Adipocyte (in vitro differentiated cells): ENCODE results near the gene ENPP6.

ENCODE experiments used
- DNase-seq: peaks from one replicate; pipeline ENCODE4 v3.0.0-alpha.2; 2015; ENCODE audit warnings: low read depth
- H3K27me3 ChIP-seq: replicated peaks from 2 replicates; pipeline ENCODE4 v1.7.0; 2013; ENCODE audit warnings: mild to moderate bottlenecking, low read length, moderate library complexity; ENCODE audit not compliant: control insufficient read depth, insufficient read depth
- H3K36me3 ChIP-seq: 2 replicates; pipeline ENCODE4 v1.7.0; 2013; ENCODE audit warnings: low read length, mild to moderate bottlenecking, moderate library complexity; ENCODE audit not compliant: control insufficient read depth, insufficient read depth, severe bottlenecking
- H3K4me1 ChIP-seq: 2 replicates; pipeline ENCODE4 v1.7.0; 2013; ENCODE audit warnings: mild to moderate bottlenecking, low read length, moderate library complexity; ENCODE audit not compliant: control insufficient read depth, insufficient read depth
- H3K4me3 ChIP-seq: 2 replicates; pipeline ENCODE4 v1.7.0; 2013; ENCODE audit warnings: mild to moderate bottlenecking, low read length, moderate library complexity
- H3K9ac ChIP-seq: 2 replicates; pipeline ENCODE4 v1.7.0; 2013; ENCODE audit warnings: mild to moderate bottlenecking, low read length, moderate library complexity
- H3K9me3 ChIP-seq: 2 replicates; pipeline ENCODE4 v1.7.0; 2013; ENCODE audit warnings: mild to moderate bottlenecking, low read length, moderate library complexity; ENCODE audit not compliant: control insufficient read depth

ENPP6 gene

DNA sequence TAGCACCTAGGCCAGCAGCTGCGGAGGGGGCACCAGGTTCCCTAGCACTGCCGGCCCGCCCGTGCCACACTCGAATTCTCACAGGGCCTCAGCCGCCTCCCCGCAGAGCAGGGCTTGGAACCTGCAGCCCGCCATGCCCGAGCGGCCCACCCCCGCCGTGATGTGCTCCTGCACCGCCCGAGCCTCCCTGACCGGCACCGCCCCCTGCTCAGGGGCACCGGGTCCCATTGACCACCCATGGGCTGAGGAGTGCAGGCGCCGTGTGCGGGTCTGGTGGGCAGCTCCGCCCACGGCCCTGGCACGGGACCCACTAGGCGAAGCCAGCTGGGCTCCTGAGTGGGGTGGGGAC is 35.4 kb upstream of the ENPP6 start:
- Histone ChIP-seq H3K9me3 (no peaks in the 10 kb centered on the region), H3K9ac (no peak overlapping the region), H3K4me1 (peaks cover 2% of the 10 kb centered on the region), H3K4me3 (no peak overlapping the region), H3K27me3 (peaks cover 7% of the 10 kb centered on the region), H3K36me3 (no peaks in the 10 kb centered on the region)
- no peak for DNase-seq

DNA sequence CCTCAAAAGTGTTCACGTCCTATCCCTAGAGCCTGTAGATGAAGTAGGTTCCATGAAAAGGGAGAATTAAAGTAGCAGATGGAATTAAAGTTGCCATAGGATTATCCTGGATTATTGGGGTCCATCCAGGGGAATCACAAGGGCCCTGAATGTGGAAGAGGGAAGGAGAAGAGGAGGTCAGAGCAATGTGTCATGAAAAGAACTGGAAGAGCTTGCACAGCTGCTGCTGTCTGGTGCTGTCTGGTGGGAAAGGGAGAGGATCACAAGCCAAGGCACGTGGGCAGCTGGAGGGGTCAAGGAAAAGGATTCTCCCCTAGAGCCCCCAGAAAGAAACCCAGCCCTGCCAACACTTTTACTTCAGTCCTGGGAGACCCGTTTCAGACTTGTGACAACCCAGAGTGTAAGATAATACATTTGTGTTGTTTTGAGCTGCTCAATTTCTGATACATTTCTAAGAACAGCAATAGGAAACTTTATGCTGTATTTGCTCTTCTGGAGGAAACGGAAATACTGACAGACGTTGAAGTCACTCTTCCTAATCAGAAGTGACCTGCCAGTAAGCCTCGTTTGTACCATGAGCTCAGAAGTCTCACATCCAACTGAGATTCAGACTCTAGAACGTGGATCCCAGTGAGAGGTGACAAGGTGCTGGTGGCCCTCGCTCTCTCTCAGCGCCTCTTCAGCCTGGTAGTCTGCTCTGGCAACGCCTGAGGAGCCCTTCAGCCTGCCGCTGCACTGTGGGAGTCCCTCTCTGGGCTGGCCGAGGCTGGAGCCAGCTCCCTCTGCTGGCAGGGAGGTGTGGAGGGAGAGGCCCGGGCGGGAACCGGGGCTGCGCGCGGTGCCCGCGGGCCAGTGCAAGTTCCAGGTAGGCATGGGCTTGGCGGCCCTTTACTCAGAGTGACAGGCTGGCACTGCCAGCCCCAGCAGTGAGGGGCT is 34.7 kb upstream of the ENPP6 start:
- DNase-seq: no peak
- H3K27me3 ChIP-seq: peaks cover 2% of the 10 kb centered on the region
- H3K36me3 ChIP-seq: no peaks in the 10 kb centered on the region
- H3K9ac ChIP-seq: no peak overlapping the region
- H3K4me3 ChIP-seq: no peak overlapping the region
- H3K9me3 ChIP-seq: no peaks in the 10 kb centered on the region
- H3K4me1 ChIP-seq: peaks cover 5% of the 10 kb centered on the region

DNA sequence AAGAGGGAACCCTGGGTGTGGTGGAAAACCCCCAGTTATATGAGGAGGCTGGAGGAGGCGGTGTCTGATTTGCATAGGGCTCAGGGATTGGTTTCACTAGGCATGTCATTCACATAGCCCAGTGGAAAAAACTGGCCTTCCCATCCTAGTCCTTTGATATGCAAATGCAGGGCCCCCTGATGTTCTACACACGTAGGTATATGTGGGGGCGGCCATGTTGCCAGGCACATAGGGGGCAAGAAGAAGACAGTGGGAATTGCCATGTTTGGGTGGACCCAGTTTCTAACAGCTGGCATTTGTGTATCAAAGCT is 34.0 kb upstream of the ENPP6 start:
- no peaks in the 10 kb centered on the region for H3K36me3 ChIP-seq
- no peaks in the 10 kb centered on the region for H3K27me3 ChIP-seq
- H3K9ac ChIP-seq: no peak overlapping the region
- H3K4me1 ChIP-seq: peaks cover 5% of the 10 kb centered on the region
- H3K9me3 ChIP-seq: no peaks in the 10 kb centered on the region
- no peak for DNase-seq
- no peak overlapping the region for H3K4me3 ChIP-seq

DNA sequence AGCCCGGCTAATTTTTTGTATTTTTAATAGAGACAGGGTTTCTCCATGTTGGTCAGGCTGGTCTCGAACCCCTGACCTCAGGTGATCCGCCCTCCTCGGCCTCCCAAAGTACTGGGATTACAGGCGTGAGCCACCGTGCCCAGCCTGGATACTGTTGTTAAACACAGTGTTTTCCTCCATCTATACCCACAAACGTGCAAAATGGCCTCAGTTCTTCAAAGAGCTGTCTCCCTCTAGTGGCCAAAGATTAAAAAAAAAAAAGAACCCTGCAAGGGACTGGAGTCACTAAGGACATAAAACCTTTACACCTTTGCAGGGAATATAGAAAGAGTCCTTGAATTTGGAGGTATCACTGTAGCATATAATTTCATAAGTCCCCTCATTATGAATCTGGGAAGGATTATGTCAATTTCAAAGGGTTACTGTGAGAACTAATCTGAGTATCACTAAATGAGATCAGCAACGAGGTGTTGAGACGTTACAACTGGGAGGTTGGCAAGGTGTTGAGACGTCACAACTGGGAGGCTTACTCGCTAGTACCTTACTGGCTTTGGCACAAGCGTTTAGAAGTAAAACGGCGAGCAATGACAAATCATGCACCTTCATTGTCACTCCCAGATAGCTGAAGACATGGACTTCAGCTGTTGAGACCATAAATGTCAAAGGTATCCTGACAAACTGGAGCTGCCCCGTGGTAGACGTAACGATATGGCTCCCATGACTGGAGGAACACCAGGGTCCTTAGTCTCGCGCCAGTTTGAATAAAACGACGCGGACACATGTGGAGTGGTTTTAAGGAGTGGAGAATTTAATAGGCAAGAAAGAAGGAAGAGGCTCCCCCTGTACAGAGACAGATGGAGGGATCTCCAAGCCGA is 33.4 kb upstream of the ENPP6 start:
- H3K4me3 ChIP-seq: no peak overlapping the region
- H3K4me1 ChIP-seq: peaks cover 5% of the 10 kb centered on the region
- DNase-seq: peak; percentile 81
- no peaks in the 10 kb centered on the region for H3K27me3 ChIP-seq
- H3K36me3 ChIP-seq: no peaks in the 10 kb centered on the region
- no peak overlapping the region for H3K9ac ChIP-seq
- H3K9me3 ChIP-seq: no peaks in the 10 kb centered on the region

DNA sequence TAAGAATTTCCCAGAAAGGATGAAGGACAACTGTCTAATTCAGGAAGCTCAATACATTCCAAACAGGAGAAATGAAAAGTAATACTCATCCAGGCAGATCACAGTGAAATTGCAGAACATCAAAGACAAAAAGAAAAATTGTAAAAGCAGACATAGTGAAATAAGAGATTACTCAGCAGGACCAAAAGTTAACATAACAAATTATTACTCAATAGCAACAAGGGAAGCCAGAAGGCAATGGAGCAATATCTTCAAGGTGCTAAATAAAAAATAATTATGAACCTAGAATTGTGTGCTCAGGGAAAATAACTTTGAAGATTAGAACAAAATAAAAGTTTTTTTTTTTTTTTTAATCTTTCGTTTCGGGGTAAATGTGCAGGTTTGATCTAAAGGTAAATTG is 30.5 kb upstream of the ENPP6 start:
- peak; percentile 24 for DNase-seq
- Histone ChIP-seq H3K27me3 (no peaks in the 10 kb centered on the region), H3K4me3 (no peak overlapping the region), H3K9ac (no peak overlapping the region), H3K4me1 (peaks cover 5% of the 10 kb centered on the region), H3K36me3 (no peaks in the 10 kb centered on the region), H3K9me3 (no peaks in the 10 kb centered on the region)

DNA sequence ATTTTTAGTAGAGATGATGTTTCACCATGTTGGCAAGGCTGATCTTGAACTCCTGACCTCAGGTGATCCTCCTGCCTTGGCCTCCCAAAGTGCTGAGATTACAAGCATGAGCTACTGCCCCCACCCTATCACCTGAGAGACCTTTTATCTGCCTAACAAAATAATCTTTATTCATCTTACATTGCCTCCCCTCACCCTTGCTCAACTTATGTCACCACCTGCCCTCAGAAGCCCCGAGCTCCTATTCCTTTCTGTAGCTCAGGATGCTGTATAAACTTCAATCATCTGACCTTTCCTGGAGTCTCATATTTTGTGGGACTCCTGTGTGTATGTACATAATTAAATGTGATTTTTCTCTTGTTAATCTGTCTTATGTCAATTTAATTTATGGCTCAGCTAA is 29.7 kb upstream of the ENPP6 start:
- no peak for DNase-seq
- Histone ChIP-seq H3K4me1 (peaks cover 5% of the 10 kb centered on the region), H3K36me3 (no peaks in the 10 kb centered on the region), H3K4me3 (no peak overlapping the region), H3K9me3 (no peaks in the 10 kb centered on the region), H3K27me3 (no peaks in the 10 kb centered on the region), H3K9ac (no peak overlapping the region)

DNA sequence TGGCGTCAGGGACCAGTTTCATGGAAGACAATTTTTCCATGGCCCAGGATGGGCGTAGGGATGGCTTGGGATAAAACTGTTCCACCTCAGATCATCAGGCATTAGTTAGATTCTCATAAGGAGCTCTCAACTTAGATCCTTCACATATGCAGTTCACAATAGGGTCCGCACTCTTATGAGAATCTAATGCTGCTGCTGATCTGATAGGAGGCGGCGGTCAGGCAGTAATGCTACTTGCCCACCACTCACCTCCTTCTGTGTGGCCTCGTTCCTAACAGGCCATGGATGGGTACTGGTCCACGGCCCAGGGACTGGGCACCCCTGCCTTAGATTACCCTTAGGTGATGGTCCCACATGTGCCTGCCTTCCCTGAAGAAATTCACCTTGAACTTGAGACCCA is 28.8 kb upstream of the ENPP6 start:
- no peaks in the 10 kb centered on the region for H3K27me3 ChIP-seq
- H3K9me3 ChIP-seq: no peaks in the 10 kb centered on the region
- no peaks in the 10 kb centered on the region for H3K36me3 ChIP-seq
- H3K9ac ChIP-seq: no peak overlapping the region
- H3K4me1 ChIP-seq: peaks cover 5% of the 10 kb centered on the region
- H3K4me3 ChIP-seq: no peak overlapping the region
- DNase-seq: no peak

DNA sequence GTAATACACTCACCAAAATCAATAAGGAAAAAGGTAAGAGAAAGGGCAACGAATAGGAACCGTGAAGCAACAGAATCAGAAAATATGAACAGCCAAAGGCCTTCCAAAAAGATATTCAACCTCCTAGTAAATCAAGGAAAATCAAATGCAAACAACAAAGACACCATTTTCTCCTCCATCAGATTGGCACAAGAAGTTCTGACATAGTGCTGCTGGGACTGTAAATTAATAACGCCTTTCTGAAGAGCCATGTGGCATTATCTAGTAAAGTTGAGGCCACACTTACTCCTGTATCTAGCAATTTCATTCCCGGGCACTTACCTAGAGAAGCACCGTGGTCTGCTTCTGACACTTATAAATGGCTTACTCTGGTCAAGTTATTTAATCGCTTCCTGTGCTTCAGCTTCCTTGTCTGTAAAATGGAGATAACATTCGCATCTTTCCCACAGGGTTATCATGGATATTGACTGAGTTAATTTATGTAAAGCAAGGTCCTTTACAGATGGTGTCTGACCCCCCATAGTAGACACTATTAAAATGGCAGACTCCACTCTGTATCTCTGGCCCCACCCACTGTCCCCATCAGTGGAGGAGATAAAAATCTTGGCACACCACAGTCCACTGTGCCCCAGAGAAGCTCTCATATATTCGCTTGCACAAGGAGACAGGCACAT is 20.5 kb upstream of the ENPP6 start:
- Histone ChIP-seq H3K9me3 (peaks cover 5% of the 10 kb centered on the region), H3K36me3 (no peaks in the 10 kb centered on the region), H3K9ac (no peak overlapping the region), H3K27me3 (peaks cover 4% of the 10 kb centered on the region), H3K4me1 (peaks cover 8% of the 10 kb centered on the region), H3K4me3 (no peak overlapping the region)
- no peak for DNase-seq

DNA sequence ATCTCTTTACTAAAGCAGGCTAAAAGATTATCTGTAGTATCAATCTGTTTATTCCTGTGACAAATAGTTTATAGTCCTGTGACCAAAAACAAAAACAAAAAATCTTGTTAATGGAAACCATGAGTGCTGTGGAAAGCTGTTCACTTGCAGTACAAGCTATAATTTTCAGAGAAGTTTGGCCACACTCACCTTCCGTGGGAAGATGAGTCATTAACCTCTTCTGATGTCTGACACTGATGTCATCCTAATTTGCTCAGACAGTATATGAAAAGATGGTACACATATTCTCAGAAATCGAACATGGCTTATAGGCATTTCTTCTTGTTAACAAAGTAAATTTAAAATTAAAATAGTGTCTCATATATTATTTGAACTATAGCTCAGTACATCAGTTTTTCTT is 19.9 kb upstream of the ENPP6 start:
- H3K9ac ChIP-seq: no peak overlapping the region
- H3K36me3 ChIP-seq: no peaks in the 10 kb centered on the region
- H3K4me3 ChIP-seq: no peak overlapping the region
- H3K9me3 ChIP-seq: peaks cover 5% of the 10 kb centered on the region
- DNase-seq: no peak
- peaks cover 4% of the 10 kb centered on the region for H3K27me3 ChIP-seq
- H3K4me1 ChIP-seq: peaks cover 8% of the 10 kb centered on the region

DNA sequence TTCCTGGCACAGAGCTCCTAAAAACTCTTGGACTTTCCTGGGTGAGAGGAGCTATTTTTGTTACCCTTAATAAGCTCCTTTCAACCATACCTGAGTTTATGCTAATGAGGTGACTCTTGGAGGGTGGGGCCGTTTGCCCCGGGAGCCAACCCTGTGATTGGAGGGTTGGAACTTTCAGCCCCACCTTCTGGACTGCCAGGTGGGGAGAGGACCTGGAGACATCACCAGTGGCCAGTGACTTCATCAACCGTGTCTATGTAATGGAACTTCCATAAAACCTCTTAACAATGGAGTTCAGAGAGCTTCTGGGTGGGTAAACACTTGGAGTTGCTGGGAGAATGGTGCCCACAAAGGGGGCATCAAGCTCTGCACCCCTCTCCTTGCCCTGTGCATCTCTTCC is 17.9 kb upstream of the ENPP6 start:
- no peaks in the 10 kb centered on the region for H3K36me3 ChIP-seq
- H3K9me3 ChIP-seq: peaks cover 5% of the 10 kb centered on the region
- no peak overlapping the region for H3K4me3 ChIP-seq
- no peak overlapping the region for H3K9ac ChIP-seq
- DNase-seq: no peak
- peaks cover 8% of the 10 kb centered on the region for H3K4me1 ChIP-seq
- peaks cover 4% of the 10 kb centered on the region for H3K27me3 ChIP-seq

DNA sequence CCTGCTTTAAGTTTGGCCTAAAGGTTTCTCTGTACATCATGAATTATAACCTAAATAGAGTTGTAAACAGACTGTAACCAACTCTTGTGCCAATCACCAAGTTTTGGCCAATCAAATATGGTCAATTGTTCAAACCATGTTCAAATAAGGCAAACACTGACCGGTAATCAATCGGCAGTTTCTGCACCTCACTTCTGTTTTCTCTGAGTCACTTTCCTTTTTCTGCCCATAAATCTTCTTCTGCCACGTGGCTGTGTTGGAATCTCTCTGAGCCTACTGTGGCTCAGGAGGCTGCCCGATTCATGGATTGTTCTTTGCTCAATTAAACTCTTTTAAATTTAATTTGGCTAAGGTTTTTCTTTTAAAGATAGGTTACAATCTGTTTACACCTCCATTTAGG is 16.5 kb upstream of the ENPP6 start:
- H3K36me3 ChIP-seq: no peaks in the 10 kb centered on the region
- H3K9me3 ChIP-seq: peaks cover 5% of the 10 kb centered on the region
- H3K4me1 ChIP-seq: peaks cover 8% of the 10 kb centered on the region
- no peak overlapping the region for H3K4me3 ChIP-seq
- no peak overlapping the region for H3K9ac ChIP-seq
- DNase-seq: no peak
- H3K27me3 ChIP-seq: peaks cover 4% of the 10 kb centered on the region
